K562 (cell line): ENCODE measurements around the gene AHI1. TPM values are rescaled to one million over a fixed set of nuclear protein-coding genes. Genes with fewer than 3 reads are reported as not detected.
A peak's percentile ranks its signal among the peaks of the same experiment; 100 is the strongest.

Source experiments
- ATAC-seq: fragments of 200-7000 bp; cut with Tn5 transposase; 3 replicates; pipeline ENCODE4 v1.9.1; 2020; ENCODE audit warnings: moderate library complexity
- BruUV-seq: library from RNA; stranded (reverse); fragments of 400-500 nt; replicated peaks from 2 replicates; lab custom pipeline; 2021; lab: Mats Ljungman, UMichigan
- CTCF ChIA-PET: fragments of 300-600 bp; formaldehyde crosslinking; extraction: SDS; loops from one replicate; lab custom pipeline; 2021; ENCODE audit warnings: low intra/inter-chr PET ratio; lab: Yijun Ruan, JAX
- POLR2A ChIA-PET: fragments of 300-600, 350-650 bp; sonication (Branson Sonifier 250); formaldehyde crosslinking; extraction: SDS; loops from one replicate; lab custom pipeline; 2021; ENCODE audit warnings: antibody characterized with exemption, inconsistent platforms; lab: Yijun Ruan, JAX
- DNase-seq, 4 experiments: peaks; one replicate each; pipeline versions ENCODE4 v3.0.0 to v3.0.0-alpha.2; 2011 to 2018; ENCODE audit warnings: low spot score in 3 of 4, mixed read lengths in 3 of 4; ENCODE audit errors: extremely low read depth in 1 of 4
- FAIRE-seq: peaks from 2 replicates; lab custom pipeline; 2011; peaks lifted over from hg19 to GRCh38; lab: Jason Lieb, UNC
- H2AFZ ChIP-seq: 2 replicates; pipeline ENCODE4 v1.6.0; 2011; ENCODE audit warnings: low read depth, low read length, control low read depth, inconsistent platforms
- H3K27ac ChIP-seq: fragments of 200-600 bp; 3 replicates; pipeline ENCODE4 v1.8.0; 2011; ENCODE audit warnings: low read depth, mild to moderate bottlenecking, control low read depth, inconsistent platforms, low read length, moderate library complexity, mixed read lengths; ENCODE audit errors: extremely low read depth
- H3K27me3 ChIP-seq, 2 experiments: fragments of 300-600 bp in 1 of 2; 2 replicates in 1 of 2; 3 replicates in 1 of 2; pipeline versions ENCODE4 v1.6.0 to v1.8.0; 2011; ENCODE audit warnings: inconsistent platforms in 2 of 2, low read length in 2 of 2, mild to moderate bottlenecking in 1 of 2, mixed read lengths in 1 of 2, moderate library complexity in 1 of 2; ENCODE audit not compliant: control insufficient read depth in 2 of 2, insufficient read depth in 2 of 2
- H3K36me3 ChIP-seq: fragments of 300-600 bp; 3 replicates; pipeline ENCODE4 v1.8.0; 2011; ENCODE audit warnings: mild to moderate bottlenecking, low read length, inconsistent platforms; ENCODE audit not compliant: control insufficient read depth, insufficient read depth
- H3K4me1 ChIP-seq, 2 experiments: fragments of 200-600 bp in 1 of 2; replicated peaks in 1 of 2; 2 replicates in 1 of 2; 3 replicates in 1 of 2; pipeline versions ENCODE4 v1.5.1 to v1.8.0; 2011; ENCODE audit warnings: inconsistent platforms in 2 of 2, low read length in 2 of 2, mild to moderate bottlenecking in 1 of 2, mixed read lengths in 1 of 2, moderate library complexity in 1 of 2; ENCODE audit not compliant: control insufficient read depth in 2 of 2, insufficient read depth in 2 of 2
- H3K4me2 ChIP-seq: 2 replicates; pipeline ENCODE4 v1.6.1; 2011; ENCODE audit warnings: low read length, control low read depth, inconsistent platforms, mixed read lengths; ENCODE audit not compliant: insufficient read depth
- H3K4me3 ChIP-seq: fragments of 200-600 bp; sonication (generic), shearing (Covaris generic); 2 replicates; pipeline ENCODE4 v1.5.1; 2016; ENCODE audit warnings: control low read depth, inconsistent platforms
- H3K79me2 ChIP-seq: fragments of 200-600 bp; 3 replicates; pipeline ENCODE4 v1.8.0; 2011; ENCODE audit warnings: low read length, inconsistent platforms; ENCODE audit not compliant: control insufficient read depth, insufficient read depth
- H3K9ac ChIP-seq, 2 experiments: 2 replicates each; pipeline versions ENCODE4 v1.6.0 to v1.6.1; 2011; ENCODE audit warnings: low read depth in 2 of 2, low read length in 2 of 2, control low read depth in 1 of 2, inconsistent platforms in 1 of 2, mild to moderate bottlenecking in 1 of 2, mixed read lengths in 1 of 2; ENCODE audit not compliant: insufficient read depth in 1 of 2
- H3K9me1 ChIP-seq: one replicate; pipeline ENCODE4 v1.6.0; 2011; ENCODE audit warnings: inconsistent platforms, mild to moderate bottlenecking, low read length, moderate library complexity; ENCODE audit not compliant: control insufficient read depth, insufficient read depth
- H3K9me3 ChIP-seq: replicated peaks from 2 replicates; pipeline ENCODE4 v1.5.1; 2011; ENCODE audit warnings: low read depth, low read length, inconsistent platforms; ENCODE audit not compliant: control insufficient read depth, insufficient read depth
- H4K20me1 ChIP-seq: replicated peaks from 2 replicates; pipeline ENCODE4 v1.6.1; 2011; ENCODE audit warnings: low read length, inconsistent platforms, mixed read lengths; ENCODE audit not compliant: control insufficient read depth, insufficient read depth
- CBFB ChIP-seq: sonication (generic); formaldehyde crosslinking; IDR thresholded peaks from 2 replicates; pipeline ENCODE4 v1.4.0; 2020; ENCODE audit warnings: mild to moderate bottlenecking, missing genetic modification reagents
- CCNT2 ChIP-seq: IDR thresholded peaks from 2 replicates; pipeline ENCODE4 v1.6.1; 2011; ENCODE audit warnings: borderline replicate concordance, low read depth, mild to moderate bottlenecking, moderate library complexity, mixed read lengths, low read length; ENCODE audit not compliant: insufficient read length; ENCODE audit errors: extremely low read depth
- DLX4 ChIP-seq: fragments of 250-450 bp; sonication (Bioruptor Pico); IDR thresholded peaks from 2 replicates; pipeline ENCODE4 v1.6.1; 2021; ENCODE audit warnings: mild to moderate bottlenecking
- EHMT2 ChIP-seq: fragments of 450-650 bp; IDR thresholded peaks from 2 replicates; pipeline ENCODE4 v1.6.1; 2018; ENCODE audit warnings: antibody characterized with exemption
- ELF4 ChIP-seq: fragments of 450-650 bp; formaldehyde crosslinking; IDR thresholded peaks from 2 replicates; pipeline ENCODE4 v1.4.0; 2022; ENCODE audit warnings: missing genetic modification characterization
- FOSL1 ChIP-seq: fragments of 200-800 bp; sonication (Bioruptor generic); conservative IDR thresholded peaks from 2 replicates; pipeline ENCODE4 v1.6.1; 2016; ENCODE audit warnings: missing genetic modification characterization, missing compliant biosample characterization
- KDM1A ChIP-seq, 2 experiments: fragments of 450-650 bp; IDR thresholded peaks; 2 replicates each; pipeline ENCODE4 v1.6.1; 2016; ENCODE audit warnings: mild to moderate bottlenecking in 2 of 2
- MTA1 ChIP-seq: fragments of 450-650 bp; IDR thresholded peaks from 2 replicates; pipeline ENCODE4 v1.6.1; 2017; ENCODE audit warnings: borderline replicate concordance
- PCBP1 ChIP-seq: fragments of 200-400 bp; formaldehyde crosslinking; IDR thresholded peaks from 2 replicates; pipeline ENCODE4 v1.6.1; 2018; ENCODE audit warnings: mild to moderate bottlenecking, low read depth, low read length; ENCODE audit not compliant: poor library complexity, severe bottlenecking
- PTTG1 ChIP-seq: fragments of 450-650 bp; IDR thresholded peaks from 2 replicates; pipeline ENCODE4 v1.6.1; 2016; ENCODE audit warnings: low read depth, mild to moderate bottlenecking, missing genetic modification characterization, missing compliant biosample characterization
- PYGO2 ChIP-seq: fragments of 450-650 bp; IDR thresholded peaks from 2 replicates; pipeline ENCODE4 v1.6.1; 2016; ENCODE audit warnings: mild to moderate bottlenecking, missing genetic modification characterization, moderate library complexity, missing compliant biosample characterization
- ZBTB8A ChIP-seq: fragments of 450-650 bp; IDR thresholded peaks from 2 replicates; pipeline ENCODE4 v1.6.1; 2018; ENCODE audit warnings: mild to moderate bottlenecking, moderate library complexity; ENCODE audit not compliant: partially characterized antibody
- ZNF512 ChIP-seq: IDR thresholded peaks from 2 replicates; pipeline ENCODE4 v1.6.1; 2016; ENCODE audit warnings: missing genetic modification characterization, missing compliant biosample characterization
- ZNF583 ChIP-seq: fragments of 250-450 bp; sonication (Bioruptor Pico); IDR thresholded peaks from 2 replicates; pipeline ENCODE4 v1.4.0; 2020
- ZSCAN32 ChIP-seq: fragments of 450-650 bp; formaldehyde crosslinking; IDR thresholded peaks from 2 replicates; pipeline ENCODE4 v1.4.0; 2020; ENCODE audit warnings: mild to moderate bottlenecking, moderate library complexity
- WGBS: fragments of 100-300 bp; shearing (Covaris generic); methylation state at CpG from one replicate; pipeline ENCODE4 v1.1.6; 2016; ENCODE audit warnings: low coverage, mixed read lengths; ENCODE audit not compliant: insufficient coverage; ENCODE audit errors: missing lambda C conversion rate; 5-methylcytosine and 5-hydroxymethylcytosine counted together
- in situ Hi-C: fragments of 300-500 bp; cut with MboI; formaldehyde crosslinking; loops from 4 replicates; pipeline ENCODE4 v1.15.0; 2018; ENCODE audit warnings: inconsistent platforms, mixed read lengths
- intact Hi-C: fragments of 100-400 bp; cut with micrococcal nuclease; formaldehyde crosslinking; loops from 2 replicates; pipeline ENCODE4 v1.14.2; 2022
- polyA plus RNA-seq, 8 experiments: library from polyadenylated mRNA; depleted of rRNA in 4 of 8; stranded (reverse) in 5 of 8; unstranded in 3 of 8; fragments of >200 nt; fragmentation: Nextera tagmentation in 2 of 8; fragmentation: Illumina TruSeq in 1 of 8; extraction: Ambion mirVana in 2 of 8; extraction: Trizol in 1 of 8; gene quantifications; 2 replicates each; pipeline versions ENCODE4 v1.2.1 to v1.2.3, GENCODE V29; 2011 to 2014; ENCODE audit warnings: inconsistent platforms in 1 of 8, missing spikeins in 1 of 8
- total RNA-seq, 7 experiments: library from RNA; depleted of rRNA in 6 of 7; stranded (reverse); fragments of >200 nt in 6 of 7; fragmentation: Illumina TruSeq in 2 of 7; extraction: Trizol in 2 of 7; gene quantifications; 2 replicates each; pipeline versions ENCODE4 v1.2.1 to v1.2.3, GENCODE V29; 2011 to 2021; ENCODE audit warnings: low replicate concordance in 1 of 7

The AHI1 gene
- total and polyA plus RNA-seq, 9 of the 15 experiments (the other 6 are each of a cell fraction or from before 2014, with no cell fraction given), result 24.7 to 54.9 (median 32.2) TPM

- intact Hi-C loops (loop anchor here (5.0 kb wide), 1 partner anchor 372 kb away; no protein-coding TSS in a partner anchor), in situ Hi-C loops (loop anchor here (5.0 to 10.0 kb wide), 2 partner anchors 78 to 690 kb away; no protein-coding TSS in a partner anchor)
- H3K9me1 ChIP-seq, result no peaks in the 10 kb centered on the region
- H3K79me2 ChIP-seq, result no peaks in the 10 kb centered on the region
- no peaks in the 10 kb centered on the region for H4K20me1 ChIP-seq
- H3K9ac ChIP-seq, result no peak overlapping the region
- no peaks in the 10 kb centered on the region for H3K36me3 ChIP-seq
- DNase-seq (no peak), FAIRE-seq (no peak), ATAC-seq (no peak)
- no peaks in the 10 kb centered on the region for H3K4me1 ChIP-seq
- no peak overlapping the region for H2AFZ ChIP-seq
- H3K27ac ChIP-seq, result no peak overlapping the region
- no TSS peak for BruUV-seq
- no peak overlapping the region for H3K4me3 ChIP-seq
- TF ChIP-seq KDM1A (IDR thresholded peaks at IDR 0.05), result no peak
- peak; percentile 80 for TF ChIP-seq FOSL1
- TF ChIP-seq ZBTB8A, result no peak
- no peaks in the 10 kb centered on the region for H3K9me3 ChIP-seq
- H3K27me3 ChIP-seq, result no peaks in the 10 kb centered on the region
- ChIA-PET POLR2A (interaction anchor here (0.6 to 1.8 kb wide), 3 partner anchors 10 to 511 kb away, joined by 3 to 7 read pairs (median 4); no protein-coding TSS in a partner anchor), CTCF (no interaction called here)
- 0% methylated on average over 3 of the region's 3 CpGs for WGBS
- H3K4me2 ChIP-seq, result no peak overlapping the region
Measured at GRCh38 chr6:135534773-135535380, 37.3 kb upstream of the AHI1 start.

GRCh38 chr6:135532559-135532958, 35.0 kb upstream of the AHI1 start:
- CTCF ChIA-PET, result no interaction called here
- in situ Hi-C loops, result loop anchor here (10.0 kb wide), 1 partner anchor 692 kb away; no protein-coding TSS in a partner anchor
- Histone ChIP-seq H3K9me3 (no peaks in the 10 kb centered on the region), H3K9me1 (no peaks in the 10 kb centered on the region), H3K4me2 (no peak overlapping the region), H3K9ac (no peak overlapping the region), H3K4me3 (no peak overlapping the region), H3K79me2 (no peaks in the 10 kb centered on the region), H2AFZ (no peak overlapping the region), H3K27ac (no peak overlapping the region), H3K36me3 (no peaks in the 10 kb centered on the region), H3K27me3 (no peaks in the 10 kb centered on the region), H3K4me1 (no peaks in the 10 kb centered on the region), H4K20me1 (no peaks in the 10 kb centered on the region)
- BruUV-seq, result no TSS peak
- FAIRE-seq, result no peak
- 0% methylated on average over 1 of the region's 1 CpG for WGBS
- no peak for ATAC-seq
- no peak for DNase-seq
- intact Hi-C loops, result no loop called here
- POLR2A ChIA-PET, result no interaction called here
- TF ChIP-seq EHMT2 (peak; percentile 61; the same call in 1 of the 2 replicates), DLX4 (no peak), PYGO2 (tag) (no peak), PCBP1 (no peak), CBFB (CRISPR knock-in tag) (no peak), ZNF583 (CRISPR knock-in tag) (no peak), ZNF512 (tag) (peak; percentile 94), MTA1 (peak; percentile 81), ELF4 (peak; percentile 83; the same call in 1 of the 2 replicates), CCNT2 (no peak), ZSCAN32 (no peak), PTTG1 (no peak)
